Activated naive CD8-positive, alpha-beta T cell treated with anti-CD3 and anti-CD28 coated beads for 36 hours (primary cell): ENCODE measurements around the gene PAN2. TPM values are rescaled to one million over a fixed set of nuclear protein-coding genes. Genes with fewer than 3 reads are reported as not detected.
"Not testable (repeated sequence)": the region's sequence is repeated elsewhere in the genome, so short reads cannot be mapped to it uniquely, and the experiment has no call there.

Experiments used
- DNase-seq: peaks from one replicate; pipeline ENCODE4 v3.0.0; 2021
- H3K27ac Mint-ChIP-seq: one replicate; pipeline ENCODE4 v1.8.0; 2022; ENCODE audit warnings: mild to moderate bottlenecking, moderate library complexity, mixed read lengths
- H3K27me3 Mint-ChIP-seq: one replicate; pipeline ENCODE4 v1.8.0; 2022; ENCODE audit warnings: mild to moderate bottlenecking, mixed read lengths
- H3K36me3 Mint-ChIP-seq: one replicate; pipeline ENCODE4 v1.8.0; 2021; ENCODE audit warnings: mild to moderate bottlenecking, mixed read lengths
- H3K4me1 Mint-ChIP-seq: one replicate; pipeline ENCODE4 v1.8.0; 2021; ENCODE audit warnings: mixed read lengths
- H3K4me3 Mint-ChIP-seq: one replicate; pipeline ENCODE4 v1.8.0; 2022; ENCODE audit warnings: mild to moderate bottlenecking, moderate library complexity, mixed read lengths
- H3K9me3 Mint-ChIP-seq: one replicate; pipeline ENCODE4 v1.8.0; 2022; ENCODE audit warnings: mixed read lengths
- total RNA-seq, 2 experiments: library from RNA; stranded (reverse); gene quantifications; one replicate each; pipeline ENCODE4 v1.2.3, GENCODE V29; 2021

PAN2 gene
- total RNA-seq, 2 experiments from 2014 or later = 32.3 to 34.5 TPM

DNA sequence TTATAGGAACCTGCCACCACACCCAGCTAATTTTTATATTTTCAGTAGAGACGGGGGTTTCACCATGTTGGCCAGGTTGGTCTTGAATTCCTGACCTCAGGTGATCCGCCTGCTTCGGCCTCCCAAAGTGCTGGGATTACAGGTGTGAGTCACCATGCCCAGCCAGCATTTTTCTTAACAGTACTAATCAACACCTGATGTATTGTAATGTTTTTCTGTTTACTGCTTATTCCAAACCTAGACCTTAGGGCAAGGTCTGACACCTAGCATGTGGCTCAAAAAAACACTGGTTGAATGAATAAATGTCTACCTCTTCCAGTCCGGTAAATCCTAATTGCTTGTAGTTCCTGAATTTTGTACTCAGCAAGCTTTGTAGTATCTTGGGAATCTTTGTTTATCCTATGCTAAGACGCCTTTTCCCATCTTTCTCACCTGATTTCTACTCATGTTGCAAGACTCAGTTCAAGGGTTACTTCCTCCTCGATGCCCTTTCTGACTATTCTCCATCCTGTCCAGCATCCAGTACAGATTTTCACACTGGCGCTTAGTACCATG lies 2.8 kb downstream of the PAN2 start:
- H3K36me3 Mint-ChIP-seq = peaks cover 4% of the 10 kb centered on the region
- no peaks in the 10 kb centered on the region for H3K9me3 Mint-ChIP-seq
- H3K4me1 Mint-ChIP-seq = peaks cover 17% of the 10 kb centered on the region
- no peak overlapping the region for H3K4me3 Mint-ChIP-seq
- no peak overlapping the region for H3K27ac Mint-ChIP-seq
- DNase-seq = no peak
- peaks cover 4% of the 10 kb centered on the region for H3K27me3 Mint-ChIP-seq

- no peak for DNase-seq
- Mint-ChIP-seq H3K27me3 (no peaks in the 10 kb centered on the region), H3K27ac (no peak overlapping the region), H3K36me3 (peaks cover 1% of the 10 kb centered on the region), H3K4me1 (peaks cover 3% of the 10 kb centered on the region), H3K4me3 (no peak overlapping the region), H3K9me3 (no peaks in the 10 kb centered on the region)
Measured at GRCh38 chr12:56326533-56326932, 7.3 kb downstream of the PAN2 start.

- DNase-seq = no peak
- Mint-ChIP-seq H3K4me1 (peaks cover under 1% of the 10 kb centered on the region), H3K9me3 (no peaks in the 10 kb centered on the region), H3K27ac (no peak overlapping the region), H3K27me3 (no peaks in the 10 kb centered on the region), H3K4me3 (no peak overlapping the region), H3K36me3 (peaks cover 1% of the 10 kb centered on the region)
Measured at GRCh38 chr12:56326126-56326525, 7.7 kb downstream of the PAN2 start.

GRCh38 chr12:56324206-56324605 lies 9.6 kb downstream of the PAN2 start:
- H3K27ac Mint-ChIP-seq = no peak overlapping the region
- no peak for DNase-seq
- no peaks in the 10 kb centered on the region for H3K27me3 Mint-ChIP-seq
- no peak overlapping the region for H3K4me3 Mint-ChIP-seq
- peaks cover 3% of the 10 kb centered on the region for H3K36me3 Mint-ChIP-seq
- H3K4me1 Mint-ChIP-seq = no peaks in the 10 kb centered on the region
- H3K9me3 Mint-ChIP-seq = no peaks in the 10 kb centered on the region

DNA sequence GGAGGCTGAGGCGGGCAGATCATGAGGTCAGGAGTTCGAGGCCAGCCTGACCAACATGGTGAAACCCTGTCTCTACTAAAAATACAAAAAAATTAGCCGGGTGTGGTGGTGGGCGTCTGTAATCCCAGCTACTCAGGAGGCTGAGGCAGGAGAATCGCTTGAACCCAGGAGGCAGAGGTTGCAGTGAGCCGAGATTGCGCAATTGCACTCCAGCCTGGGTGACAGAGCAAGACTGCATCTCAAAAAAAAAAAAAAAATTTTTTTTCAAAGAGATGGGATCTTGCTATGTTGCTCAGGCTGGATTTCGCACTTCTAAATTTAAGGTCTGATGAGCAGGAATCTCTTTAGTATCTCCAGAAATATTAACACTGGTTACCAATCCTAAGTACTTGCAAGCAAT lies 12.2 kb downstream of the PAN2 start:
- not testable (repeated sequence) for H3K4me3 Mint-ChIP-seq, H3K27ac Mint-ChIP-seq, H3K27me3 Mint-ChIP-seq, H3K36me3 Mint-ChIP-seq, H3K4me1 Mint-ChIP-seq, H3K9me3 Mint-ChIP-seq, DNase-seq

DNA sequence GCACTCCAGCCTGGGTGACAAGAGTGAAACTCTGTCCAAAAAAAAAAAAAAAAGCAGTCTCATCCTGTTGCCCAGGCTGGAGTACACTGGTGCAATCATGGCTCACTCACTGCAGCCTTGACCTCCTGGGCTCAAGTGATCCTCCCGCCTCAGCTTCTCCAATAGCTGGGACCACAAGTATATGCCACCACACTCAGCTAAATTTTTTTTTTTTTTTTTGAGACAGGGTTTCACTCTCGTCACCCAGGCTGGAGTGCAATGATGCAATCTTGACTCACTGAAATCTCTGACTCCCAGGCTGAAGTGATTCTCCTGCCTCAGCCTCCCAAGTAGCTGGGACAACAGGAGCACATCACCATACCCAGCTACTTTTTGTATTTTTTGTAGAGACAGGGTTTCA lies 12.8 kb downstream of the PAN2 start:
- H3K27ac Mint-ChIP-seq = no peak overlapping the region
- no peak for DNase-seq
- H3K4me3 Mint-ChIP-seq = no peak overlapping the region
- H3K36me3 Mint-ChIP-seq = peaks cover 6% of the 10 kb centered on the region
- peaks cover 7% of the 10 kb centered on the region for H3K4me1 Mint-ChIP-seq
- H3K9me3 Mint-ChIP-seq = no peaks in the 10 kb centered on the region
- H3K27me3 Mint-ChIP-seq = no peaks in the 10 kb centered on the region

- Mint-ChIP-seq H3K27me3 (no peaks in the 10 kb centered on the region), H3K4me3 (no peak overlapping the region), H3K9me3 (no peaks in the 10 kb centered on the region), H3K27ac (peak overlapping the region; percentile 35), H3K36me3 (peaks cover 22% of the 10 kb centered on the region), H3K4me1 (peaks cover 14% of the 10 kb centered on the region)
- no peak for DNase-seq
Measured at GRCh38 chr12:56317675-56318074, 16.1 kb downstream of the PAN2 start.

DNA sequence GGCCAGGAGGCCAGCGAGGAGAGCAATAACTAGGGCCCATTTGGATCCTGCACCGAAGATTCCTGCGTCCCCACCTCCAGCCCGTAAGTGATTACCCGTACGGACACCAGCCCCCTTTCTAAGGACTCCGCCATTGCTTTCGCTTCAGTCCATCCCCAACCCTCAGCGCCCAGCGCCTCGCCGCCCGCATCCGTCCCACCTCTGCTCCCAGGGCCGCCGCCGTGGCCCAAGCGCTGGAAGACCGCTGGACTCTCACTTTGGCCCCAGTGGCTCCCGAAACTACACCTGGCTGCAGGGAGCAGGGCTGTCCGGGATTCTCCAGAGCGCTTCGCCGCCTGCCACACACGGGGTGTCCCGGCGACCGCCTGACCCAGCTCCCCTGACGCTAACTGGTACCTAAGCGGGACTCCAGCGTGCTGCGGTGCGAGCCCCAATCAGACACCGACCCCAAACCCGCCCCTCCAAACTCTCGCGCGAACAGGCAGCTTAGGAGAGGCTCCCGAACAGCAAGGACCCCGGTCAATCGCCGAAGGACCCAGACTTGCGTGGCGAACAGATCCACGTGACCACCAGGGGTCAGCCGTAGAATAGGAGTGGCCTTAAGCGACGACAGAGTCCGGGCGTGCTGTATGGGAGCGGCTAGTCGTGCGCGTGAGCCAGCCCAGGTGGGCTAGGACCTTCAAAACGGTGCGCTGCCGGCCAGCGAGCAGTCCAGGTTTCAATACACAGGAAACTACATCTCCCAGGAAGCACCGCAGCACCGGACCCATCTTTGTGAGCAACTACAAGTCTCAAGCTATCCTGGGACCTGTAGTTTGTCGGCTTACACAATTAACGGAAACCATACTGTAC lies 18.0 kb downstream of the PAN2 start, which contains the start of gene CNPY2:
Gene CNPY2, minus strand, starts transcription at position 367 of the 852 bp plus-strand sequence. CDS start 771 bp downstream, outside the sequence.
- H3K27me3 Mint-ChIP-seq = no peaks in the 10 kb centered on the region
- peaks cover 23% of the 10 kb centered on the region for H3K36me3 Mint-ChIP-seq
- peak within 1 kb of the TSS; percentile 98 for H3K4me3 Mint-ChIP-seq

DNA sequence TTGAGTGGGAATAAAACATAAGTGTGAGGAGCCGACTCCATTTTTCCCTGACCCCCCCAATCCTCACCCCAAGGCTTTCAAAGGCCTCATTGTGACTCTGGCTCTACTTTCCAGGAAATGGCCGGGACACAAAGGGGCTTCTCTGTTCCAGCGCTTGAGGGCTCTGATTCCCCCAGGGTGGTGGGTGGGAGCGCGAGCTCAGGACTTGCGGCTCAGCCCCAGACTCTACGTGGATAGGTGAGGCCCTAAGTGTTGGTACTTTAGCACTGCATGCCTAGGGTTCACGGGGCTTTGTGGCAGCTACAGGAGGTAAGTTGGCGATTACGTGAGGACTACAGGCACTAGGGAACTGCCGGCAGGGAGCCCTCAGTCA lies 18.6 kb downstream of the PAN2 start:
- Mint-ChIP-seq H3K9me3 (no peaks in the 10 kb centered on the region), H3K27me3 (no peaks in the 10 kb centered on the region), H3K4me1 (peaks cover 17% of the 10 kb centered on the region), H3K4me3 (peak overlapping the region; percentile 98), H3K36me3 (peaks cover 24% of the 10 kb centered on the region), H3K27ac (peak overlapping the region; percentile 97)
- no peak for DNase-seq

More for the DNA sequence above, 18.0 kb downstream of the PAN2 start, which contains the start of gene CNPY2:
- Mint-ChIP-seq H3K27ac (peak within 1 kb of the TSS; percentile 97), H3K9me3 (no peaks in the 10 kb centered on the region), H3K4me1 (peaks cover 17% of the 10 kb centered on the region)
- peak; percentile 93 for DNase-seq

DNA sequence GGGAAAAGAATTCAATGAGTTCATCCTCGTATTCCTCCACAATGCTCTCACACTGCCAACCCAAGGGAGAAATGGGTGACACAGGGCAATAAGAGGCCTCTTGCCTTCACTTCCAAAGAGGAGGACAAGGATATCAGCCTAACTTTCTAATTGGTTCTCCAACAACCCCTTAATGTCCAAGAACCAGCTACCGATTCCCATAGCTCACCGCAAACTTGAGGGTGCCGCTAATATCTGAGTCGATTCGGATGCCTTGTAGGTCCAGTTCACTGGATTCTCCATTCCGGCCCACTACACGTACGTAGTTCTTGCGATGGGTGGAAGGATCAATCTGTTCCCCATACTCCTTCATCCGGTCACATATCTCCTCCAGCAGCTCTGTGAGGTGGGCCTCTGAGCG lies 22.8 kb downstream of the PAN2 start:
- peaks cover 23% of the 10 kb centered on the region for H3K36me3 Mint-ChIP-seq

DNA sequence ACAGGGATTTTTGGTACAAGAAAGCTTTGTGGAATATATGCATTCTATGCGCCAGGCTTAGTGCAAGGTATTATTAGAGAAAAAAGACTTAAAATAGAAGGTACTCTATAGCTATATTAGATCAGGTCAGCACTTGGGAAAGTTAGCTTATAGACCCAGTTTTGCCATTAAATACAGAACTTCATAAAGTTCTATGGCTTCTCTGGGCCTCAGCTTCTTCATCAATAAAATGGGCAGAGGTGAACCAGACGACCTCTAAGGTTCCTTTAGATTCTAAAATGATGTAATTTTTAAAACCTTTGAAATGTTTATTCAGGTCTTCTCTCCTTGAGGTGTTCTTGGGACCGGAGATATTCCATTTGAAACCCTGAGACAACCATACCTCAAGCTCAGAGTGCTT lies 25.1 kb downstream of the PAN2 start:
- H3K27ac Mint-ChIP-seq = no peak overlapping the region
- peaks cover 7% of the 10 kb centered on the region for H3K36me3 Mint-ChIP-seq
- no peaks in the 10 kb centered on the region for H3K27me3 Mint-ChIP-seq
- DNase-seq = no peak
- no peaks in the 10 kb centered on the region for H3K9me3 Mint-ChIP-seq
- peaks cover 3% of the 10 kb centered on the region for H3K4me1 Mint-ChIP-seq
- no peak overlapping the region for H3K4me3 Mint-ChIP-seq

More for the DNA sequence above, 22.8 kb downstream of the PAN2 start:
- no peak for DNase-seq
- Mint-ChIP-seq H3K27me3 (no peaks in the 10 kb centered on the region), H3K9me3 (no peaks in the 10 kb centered on the region), H3K4me1 (peaks cover 10% of the 10 kb centered on the region), H3K4me3 (no peak overlapping the region), H3K27ac (no peak overlapping the region)

DNA sequence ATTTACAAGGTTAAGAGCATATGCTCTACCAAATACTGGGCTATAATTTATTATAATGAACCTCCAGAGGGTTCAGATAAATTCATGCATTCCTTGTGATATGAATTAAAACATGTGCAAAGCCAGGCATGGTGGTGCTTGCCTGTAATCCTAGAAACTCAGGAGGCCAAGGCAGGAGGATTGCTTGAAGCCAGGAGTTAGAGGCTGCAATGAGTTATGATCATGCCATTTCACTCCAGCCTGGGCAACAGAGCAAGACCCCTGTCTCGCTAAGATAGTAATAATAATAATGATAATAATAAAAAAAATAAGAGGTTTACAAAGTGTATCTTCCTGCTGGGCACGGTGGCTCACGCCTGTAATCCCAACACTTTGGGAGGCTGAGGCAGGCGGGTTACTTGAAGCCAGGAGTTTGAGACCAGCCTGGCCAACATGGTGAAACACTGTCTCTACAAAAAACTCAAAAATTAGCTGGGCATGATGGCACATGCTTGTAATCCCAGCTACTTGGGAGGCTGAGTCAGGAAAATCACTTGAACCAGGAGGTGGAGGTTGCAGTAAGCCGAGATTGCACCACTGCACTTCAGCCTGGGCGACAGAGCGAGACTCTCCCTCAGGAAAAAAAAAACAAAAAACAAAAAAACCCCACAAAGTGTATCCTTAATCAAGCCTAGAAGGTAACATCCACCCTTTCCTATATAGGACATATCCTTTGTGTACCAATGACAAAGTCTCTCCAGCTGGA lies 26.4 kb downstream of the PAN2 start:
- no peak for DNase-seq
- Mint-ChIP-seq H3K4me3 (no peak overlapping the region), H3K27ac (no peak overlapping the region), H3K36me3 (peaks cover 7% of the 10 kb centered on the region), H3K27me3 (no peaks in the 10 kb centered on the region), H3K4me1 (peaks cover 4% of the 10 kb centered on the region), H3K9me3 (no peaks in the 10 kb centered on the region)

DNA sequence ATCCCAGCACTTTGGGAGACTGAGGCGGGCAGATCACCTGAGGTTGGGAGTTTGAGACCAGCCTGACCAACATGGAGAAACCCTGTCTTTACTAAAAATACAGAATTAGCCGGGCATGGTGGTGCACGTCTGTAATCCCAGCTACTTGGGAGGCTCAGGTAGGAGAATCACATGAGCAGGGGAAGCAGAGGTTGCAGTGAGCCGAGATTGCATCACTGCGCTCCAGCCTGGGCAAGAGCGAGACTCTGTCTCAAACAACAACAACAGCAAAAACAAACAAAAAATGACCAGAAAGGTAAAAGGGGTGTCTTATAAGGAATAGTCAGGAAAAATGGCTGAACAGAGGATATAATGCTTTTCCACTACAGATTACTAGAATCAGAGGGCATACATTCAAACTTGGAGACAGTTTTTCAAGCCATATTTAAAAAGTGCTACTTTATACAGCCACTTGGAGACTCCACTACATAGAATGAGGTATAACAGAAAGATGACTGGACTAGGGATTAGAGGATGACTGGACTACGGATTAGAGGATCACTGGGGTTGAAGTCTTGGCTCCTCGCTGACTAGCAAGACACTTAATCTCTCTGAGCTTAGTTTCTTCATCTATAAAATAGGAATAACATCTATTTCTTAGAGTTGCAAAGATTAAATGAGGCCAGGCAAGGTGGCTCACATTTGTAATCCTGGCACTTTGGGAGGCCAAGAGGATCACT lies 28.8 kb downstream of the PAN2 start:
- Mint-ChIP-seq H3K27ac (no peak overlapping the region), H3K4me3 (no peak overlapping the region), H3K9me3 (no peaks in the 10 kb centered on the region), H3K36me3 (peaks cover 5% of the 10 kb centered on the region), H3K27me3 (no peaks in the 10 kb centered on the region), H3K4me1 (peaks cover 15% of the 10 kb centered on the region)
- DNase-seq = no peak

- no peaks in the 10 kb centered on the region for H3K27me3 Mint-ChIP-seq
- no peak overlapping the region for H3K4me3 Mint-ChIP-seq
- no peaks in the 10 kb centered on the region for H3K9me3 Mint-ChIP-seq
- peaks cover 15% of the 10 kb centered on the region for H3K4me1 Mint-ChIP-seq
- H3K36me3 Mint-ChIP-seq = peaks cover 7% of the 10 kb centered on the region
- no peak overlapping the region for H3K27ac Mint-ChIP-seq
- no peak for DNase-seq
Measured at GRCh38 chr12:56304276-56304675, 29.5 kb downstream of the PAN2 start.
